Neural cell (in vitro differentiated cells): Measurements from ENCODE around the gene CILP2. TPM values are rescaled to one million over a fixed set of nuclear protein-coding genes. Genes with fewer than 3 reads are reported as not detected.

Source experiments
- H2AFZ ChIP-seq: fragments of 200-600, 300-800 bp; sonication (generic), shearing (Covaris generic); 2 replicates; pipeline ENCODE4 v1.6.0; 2014; ENCODE audit warnings: low read depth, mild to moderate bottlenecking, antibody characterized with exemption, low read length, moderate library complexity
- H3F3A ChIP-seq: fragments of 200-600 bp; shearing (Covaris generic); 2 replicates; pipeline ENCODE4 v1.6.1; 2016; ENCODE audit warnings: mild to moderate bottlenecking, moderate library complexity, mixed read lengths, antibody characterized with exemption, low read length; ENCODE audit not compliant: insufficient read depth, poor library complexity, severe bottlenecking
- H3K27ac ChIP-seq: fragments of 200-600, 300-800 bp; sonication (generic), shearing (Covaris generic); 2 replicates; pipeline ENCODE4 v1.5.1; 2014; ENCODE audit warnings: mild to moderate bottlenecking, low read length, moderate library complexity
- H3K27me3 ChIP-seq: fragments of 300-800, 200-600 bp; sonication (generic), shearing (Covaris generic); 2 replicates; pipeline ENCODE4 v1.6.0; 2014; ENCODE audit warnings: mild to moderate bottlenecking, low read depth, low read length, moderate library complexity; ENCODE audit not compliant: insufficient read depth
- H3K36me3 ChIP-seq: fragments of 300-800, 200-600 bp; sonication (generic), shearing (Covaris generic); 2 replicates; pipeline ENCODE4 v1.5.1; 2014; ENCODE audit warnings: mild to moderate bottlenecking, antibody characterized with exemption, low read length, moderate library complexity; ENCODE audit not compliant: insufficient read depth
- H3K4me2 ChIP-seq: fragments of 300-800, 200-600 bp; sonication (generic), shearing (Covaris generic); 2 replicates; pipeline ENCODE4 v1.6.0; 2014; ENCODE audit warnings: mild to moderate bottlenecking, low read length
- H3K4me3 ChIP-seq: fragments of 300-800, 200-600 bp; sonication (generic), shearing (Covaris generic); 2 replicates; pipeline ENCODE4 v1.5.1; 2014; ENCODE audit warnings: mild to moderate bottlenecking, low read length, moderate library complexity
- H3K79me2 ChIP-seq: fragments of 200-600 bp; shearing (Covaris generic); replicated peaks from 2 replicates; pipeline ENCODE4 v1.6.0; 2014; ENCODE audit warnings: mild to moderate bottlenecking, low read length, moderate library complexity; ENCODE audit not compliant: insufficient read depth
- H3K9ac ChIP-seq: fragments of 300-800, 200-600 bp; sonication (generic), shearing (Covaris generic); 2 replicates; pipeline ENCODE4 v1.6.1; 2016; ENCODE audit warnings: mild to moderate bottlenecking, low read length, mixed read lengths
- H3K9me2 ChIP-seq: fragments of 200-600 bp; shearing (Covaris generic); 2 replicates; pipeline ENCODE4 v1.6.1; 2016; ENCODE audit warnings: mild to moderate bottlenecking, low read length, mixed read lengths; ENCODE audit not compliant: insufficient read depth
- H3K9me3 ChIP-seq: fragments of 200-600, 300-800 bp; sonication (generic), shearing (Covaris generic); 2 replicates; pipeline ENCODE4 v1.6.1; 2016; ENCODE audit warnings: mild to moderate bottlenecking, mixed run types, low read length, moderate library complexity, mixed read lengths
- H4K20me1 ChIP-seq: fragments of 200-600 bp; shearing (Covaris generic); 2 replicates; pipeline ENCODE4 v1.6.1; 2016; ENCODE audit warnings: mild to moderate bottlenecking, mixed run types; ENCODE audit not compliant: insufficient read depth
- EP300 ChIP-seq: fragments of 450-650 bp; conservative IDR thresholded peaks from 2 replicates; pipeline ENCODE4 v1.6.1; 2014; ENCODE audit warnings: antibody characterized with exemption, mild to moderate bottlenecking, moderate library complexity; ENCODE audit not compliant: poor library complexity, severe bottlenecking
- EZH2 ChIP-seq: fragments of 200-600, 300-800 bp; shearing (Covaris generic), sonication (generic); IDR thresholded peaks from 2 replicates; pipeline ENCODE4 v1.6.1; 2014; ENCODE audit warnings: antibody characterized with exemption, low read length, borderline replicate concordance, mild to moderate bottlenecking; ENCODE audit not compliant: insufficient read depth, poor library complexity, severe bottlenecking
- MXI1 ChIP-seq: fragments of 450-650 bp; conservative IDR thresholded peaks from 2 replicates; pipeline ENCODE4 v1.6.1; 2014; ENCODE audit warnings: antibody characterized with exemption, mild to moderate bottlenecking; ENCODE audit not compliant: poor library complexity, severe bottlenecking
- POLR2AphosphoS5 ChIP-seq: IDR thresholded peaks from 2 replicates; pipeline ENCODE4 v1.6.1; 2012
- RAD21 ChIP-seq: fragments of 450-650 bp; conservative IDR thresholded peaks from 2 replicates; pipeline ENCODE4 v1.6.1; 2014; ENCODE audit warnings: antibody characterized with exemption, mild to moderate bottlenecking, moderate library complexity
- SMC3 ChIP-seq: fragments of 450-650 bp; conservative IDR thresholded peaks from 2 replicates; pipeline ENCODE4 v1.6.1; 2014; ENCODE audit warnings: antibody characterized with exemption, mild to moderate bottlenecking, moderate library complexity; ENCODE audit not compliant: poor library complexity
- TAF1 ChIP-seq: IDR thresholded peaks from 2 replicates; pipeline ENCODE4 v1.6.1; 2012; ENCODE audit warnings: low read depth
- polyA plus RNA-seq: library from polyadenylated mRNA; depleted of rRNA; stranded (reverse); fragments of >200 nt; gene quantifications from 2 replicates; pipeline ENCODE4 v1.2.3, GENCODE V29; 2014
- TF ChIP-seq, protein P1 (sequence below): IDR thresholded peaks from 2 replicates; pipeline ENCODE4 v1.6.1; 2012; ENCODE audit warnings: borderline replicate concordance
- TF ChIP-seq, protein P2 (sequence below): fragments of 450-650 bp; IDR thresholded peaks from 2 replicates; pipeline ENCODE4 v1.5.1; 2014; ENCODE audit warnings: antibody characterized with exemption, mild to moderate bottlenecking, moderate library complexity; ENCODE audit not compliant: poor library complexity, severe bottlenecking

Gene CILP2
- polyA plus RNA-seq, 1 donor from 2014 or later: 0.84 TPM

DNA sequence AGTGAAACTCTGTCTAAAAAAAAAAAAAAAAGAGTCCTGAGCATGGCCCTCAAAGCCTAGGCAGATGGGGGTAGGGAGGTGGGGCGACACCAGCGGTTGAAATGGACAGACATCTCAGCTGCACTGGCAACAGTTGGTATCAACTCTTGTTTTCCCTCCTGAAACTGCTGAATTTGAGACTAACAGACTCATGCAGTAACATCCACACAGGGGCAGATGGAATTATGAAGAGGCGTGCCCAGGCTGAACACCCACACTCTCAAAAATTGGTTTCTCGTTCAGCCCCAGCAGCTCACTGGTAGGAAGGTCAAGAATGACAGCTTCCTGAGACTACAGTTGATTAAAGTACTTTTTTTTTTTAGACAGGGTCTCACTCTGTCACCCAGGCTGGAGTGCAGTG is 56.3 kb downstream of the CILP2 start:
- Histone ChIP-seq H4K20me1 (no peaks in the 10 kb centered on the region), H3K27ac (no peak overlapping the region), H3K9me3 (no peaks in the 10 kb centered on the region), H3K9ac (no peak overlapping the region), H3K79me2 (no peaks in the 10 kb centered on the region), H3K36me3 (no peaks in the 10 kb centered on the region), H2AFZ (no peak overlapping the region), H3K4me3 (no peak overlapping the region), H3K4me2 (no peak overlapping the region), H3K9me2 (no peaks in the 10 kb centered on the region), H3F3A (no peaks in the 10 kb centered on the region), H3K27me3 (no peaks in the 10 kb centered on the region)
- TF ChIP-seq POLR2AphosphoS5: no peak

DNA sequence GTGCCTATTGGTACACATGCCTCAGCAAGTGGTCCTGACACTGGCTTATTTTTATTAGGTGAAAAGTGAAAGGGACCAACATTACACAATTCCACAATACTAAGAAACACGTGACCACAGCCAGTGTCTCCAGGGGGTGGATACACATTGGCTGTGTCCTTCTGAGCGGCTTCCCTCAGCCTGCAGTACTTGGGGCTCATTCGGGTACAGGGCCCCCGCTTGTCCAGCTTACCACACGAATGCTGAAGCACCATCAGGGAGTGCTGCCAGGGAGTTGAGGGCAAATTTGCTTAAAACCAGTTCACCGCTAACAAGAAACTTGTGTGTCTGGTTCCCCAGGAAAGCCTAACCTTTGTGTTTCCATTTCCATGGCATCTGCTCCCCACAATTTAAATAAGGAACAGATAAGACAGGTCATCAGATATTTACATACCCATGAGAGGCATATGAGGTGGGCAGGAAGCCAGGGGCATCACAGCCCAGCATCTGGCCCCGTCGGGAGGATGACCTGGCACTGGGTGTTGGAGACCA is 57.2 kb downstream of the CILP2 start:
- H3K9ac ChIP-seq: no peak overlapping the region
- no peaks in the 10 kb centered on the region for H3K36me3 ChIP-seq
- H3K4me3 ChIP-seq: no peak overlapping the region
- no peak overlapping the region for H2AFZ ChIP-seq
- H3K4me2 ChIP-seq: no peak overlapping the region
- TF ChIP-seq POLR2AphosphoS5 (no peak), MXI1 (no peak), EP300 (no peak), RAD21 (no peak), TAF1 (no peak), EZH2 (no peak), SMC3 (no peak)
- TF ChIP-seq, protein P1, sequence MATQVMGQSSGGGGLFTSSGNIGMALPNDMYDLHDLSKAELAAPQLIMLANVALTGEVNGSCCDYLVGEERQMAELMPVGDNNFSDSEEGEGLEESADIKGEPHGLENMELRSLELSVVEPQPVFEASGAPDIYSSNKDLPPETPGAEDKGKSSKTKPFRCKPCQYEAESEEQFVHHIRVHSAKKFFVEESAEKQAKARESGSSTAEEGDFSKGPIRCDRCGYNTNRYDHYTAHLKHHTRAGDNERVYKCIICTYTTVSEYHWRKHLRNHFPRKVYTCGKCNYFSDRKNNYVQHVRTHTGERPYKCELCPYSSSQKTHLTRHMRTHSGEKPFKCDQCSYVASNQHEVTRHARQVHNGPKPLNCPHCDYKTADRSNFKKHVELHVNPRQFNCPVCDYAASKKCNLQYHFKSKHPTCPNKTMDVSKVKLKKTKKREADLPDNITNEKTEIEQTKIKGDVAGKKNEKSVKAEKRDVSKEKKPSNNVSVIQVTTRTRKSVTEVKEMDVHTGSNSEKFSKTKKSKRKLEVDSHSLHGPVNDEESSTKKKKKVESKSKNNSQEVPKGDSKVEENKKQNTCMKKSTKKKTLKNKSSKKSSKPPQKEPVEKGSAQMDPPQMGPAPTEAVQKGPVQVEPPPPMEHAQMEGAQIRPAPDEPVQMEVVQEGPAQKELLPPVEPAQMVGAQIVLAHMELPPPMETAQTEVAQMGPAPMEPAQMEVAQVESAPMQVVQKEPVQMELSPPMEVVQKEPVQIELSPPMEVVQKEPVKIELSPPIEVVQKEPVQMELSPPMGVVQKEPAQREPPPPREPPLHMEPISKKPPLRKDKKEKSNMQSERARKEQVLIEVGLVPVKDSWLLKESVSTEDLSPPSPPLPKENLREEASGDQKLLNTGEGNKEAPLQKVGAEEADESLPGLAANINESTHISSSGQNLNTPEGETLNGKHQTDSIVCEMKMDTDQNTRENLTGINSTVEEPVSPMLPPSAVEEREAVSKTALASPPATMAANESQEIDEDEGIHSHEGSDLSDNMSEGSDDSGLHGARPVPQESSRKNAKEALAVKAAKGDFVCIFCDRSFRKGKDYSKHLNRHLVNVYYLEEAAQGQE: no peak
- TF ChIP-seq, protein P2, sequence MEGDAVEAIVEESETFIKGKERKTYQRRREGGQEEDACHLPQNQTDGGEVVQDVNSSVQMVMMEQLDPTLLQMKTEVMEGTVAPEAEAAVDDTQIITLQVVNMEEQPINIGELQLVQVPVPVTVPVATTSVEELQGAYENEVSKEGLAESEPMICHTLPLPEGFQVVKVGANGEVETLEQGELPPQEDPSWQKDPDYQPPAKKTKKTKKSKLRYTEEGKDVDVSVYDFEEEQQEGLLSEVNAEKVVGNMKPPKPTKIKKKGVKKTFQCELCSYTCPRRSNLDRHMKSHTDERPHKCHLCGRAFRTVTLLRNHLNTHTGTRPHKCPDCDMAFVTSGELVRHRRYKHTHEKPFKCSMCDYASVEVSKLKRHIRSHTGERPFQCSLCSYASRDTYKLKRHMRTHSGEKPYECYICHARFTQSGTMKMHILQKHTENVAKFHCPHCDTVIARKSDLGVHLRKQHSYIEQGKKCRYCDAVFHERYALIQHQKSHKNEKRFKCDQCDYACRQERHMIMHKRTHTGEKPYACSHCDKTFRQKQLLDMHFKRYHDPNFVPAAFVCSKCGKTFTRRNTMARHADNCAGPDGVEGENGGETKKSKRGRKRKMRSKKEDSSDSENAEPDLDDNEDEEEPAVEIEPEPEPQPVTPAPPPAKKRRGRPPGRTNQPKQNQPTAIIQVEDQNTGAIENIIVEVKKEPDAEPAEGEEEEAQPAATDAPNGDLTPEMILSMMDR: no peak
- no peak overlapping the region for H3K27ac ChIP-seq
- H3F3A ChIP-seq: no peaks in the 10 kb centered on the region
- H3K9me2 ChIP-seq: no peaks in the 10 kb centered on the region
- no peaks in the 10 kb centered on the region for H4K20me1 ChIP-seq
- H3K9me3 ChIP-seq: no peaks in the 10 kb centered on the region
- no peaks in the 10 kb centered on the region for H3K79me2 ChIP-seq
- H3K27me3 ChIP-seq: no peaks in the 10 kb centered on the region

Other genes with a start within 250 kb of the CILP2 start
- 82.0 and 85.8 TPM in 2 replicates for gene SUGP1, start 217.8 kb upstream of the CILP2 start, polyA plus RNA-seq
- 47.2 and 48.3 TPM in 2 replicates for gene MAU2, start 217.4 kb upstream of the CILP2 start, polyA plus RNA-seq
- gene GATAD2A, start 132.6 kb upstream of the CILP2 start, polyA plus RNA-seq: 13.9 and 18.1 TPM in 2 replicates
- gene TSSK6, start 22.7 kb upstream of the CILP2 start, polyA plus RNA-seq: 4.5 and 5.3 TPM in 2 replicates
- 266 and 308 TPM in 2 replicates for gene NDUFA13, start 22.0 kb upstream of the CILP2 start, polyA plus RNA-seq
- gene YJEFN3, start 9.4 kb upstream of the CILP2 start, polyA plus RNA-seq: 26.9 and 28.1 TPM in 2 replicates
- 7.5 and 8.1 TPM in 2 replicates for gene PBX4, start 80.4 kb downstream of the CILP2 start, polyA plus RNA-seq
- 77.1 and 115 TPM in 2 replicates for gene LPAR2, start 90.0 kb downstream of the CILP2 start, polyA plus RNA-seq
- gene GMIP, start 105.4 kb downstream of the CILP2 start, polyA plus RNA-seq: 18.4 and 31.2 TPM in 2 replicates
- 51.6 and 63.5 TPM in 2 replicates for gene ATP13A1, start 125.4 kb downstream of the CILP2 start, polyA plus RNA-seq
- 12.2 and 12.3 TPM in 2 replicates for gene ZNF101, start 130.6 kb downstream of the CILP2 start, polyA plus RNA-seq
- gene ZNF14, start 194.8 kb downstream of the CILP2 start, polyA plus RNA-seq: 5.8 and 8.2 TPM in 2 replicates